Fibroblast of villous mesenchyme (primary cell): ENCODE results near the gene TTC28. TPM values are rescaled to one million over a fixed set of nuclear protein-coding genes. Genes with fewer than 3 reads are reported as not detected.

Source experiments
- DNase-seq: peaks from one replicate; pipeline ENCODE4 v3.0.0-alpha.2; 2010; ENCODE audit warnings: low read depth
- H3K4me3 ChIP-seq: 2 replicates; pipeline ENCODE4 v1.5.1; 2011; ENCODE audit warnings: low read depth, mild to moderate bottlenecking, low read length
- CTCF ChIP-seq: IDR thresholded peaks from 2 replicates; pipeline ENCODE4 v1.5.1; 2012; ENCODE audit warnings: low read depth, mild to moderate bottlenecking, low read length; ENCODE audit not compliant: insufficient read depth
- total RNA-seq: library from RNA; depleted of rRNA; stranded (reverse); fragments of >200 nt; gene quantifications from 2 replicates; pipeline ENCODE4 v1.2.3, GENCODE V29; 2012

Gene TTC28
- total RNA-seq, 1 donor = 23.3 TPM

GRCh38 chr22:28154861-28155260 lies 524.8 kb downstream of the TTC28 start:
- no peak for TF ChIP-seq CTCF
- no peak for DNase-seq
- H3K4me3 ChIP-seq = no peak overlapping the region

GRCh38 chr22:28151151-28151816 lies 528.4 kb downstream of the TTC28 start:
- no peak for DNase-seq
- no peak overlapping the region for H3K4me3 ChIP-seq
- no peak for TF ChIP-seq CTCF

- H3K4me3 ChIP-seq = no peak overlapping the region
- no peak for TF ChIP-seq CTCF
- no peak for DNase-seq
These were observed 530.7 kb downstream of the TTC28 start for GRCh38 chr22:28148816-28149465.

GRCh38 chr22:28147401-28147800 lies 532.2 kb downstream of the TTC28 start:
- no peak for DNase-seq
- H3K4me3 ChIP-seq = no peak overlapping the region
- no peak for TF ChIP-seq CTCF

- no peak overlapping the region for H3K4me3 ChIP-seq
- no peak for TF ChIP-seq CTCF
- DNase-seq = no peak
These were observed 533.0 kb downstream of the TTC28 start for GRCh38 chr22:28146401-28147314.

GRCh38 chr22:28143961-28144745 lies 535.5 kb downstream of the TTC28 start:
- no peak for DNase-seq
- H3K4me3 ChIP-seq = no peak overlapping the region
- no peak for TF ChIP-seq CTCF
